PFSK-1 (cell line): ENCODE data around the gene KLHL8.

Experiments
- FOXP2 ChIP-seq: optimal IDR thresholded peaks from 2 replicates; pipeline ENCODE3; 2011; ENCODE audit warnings: borderline replicate concordance, control low read depth, inconsistent platforms; ENCODE audit not compliant: insufficient read depth; ENCODE audit errors: extremely low read length, extremely low read depth
- POLR2AphosphoS5 ChIP-seq: IDR thresholded peaks from 2 replicates; pipeline ENCODE4 v1.6.1; 2012; ENCODE audit warnings: low read depth, mild to moderate bottlenecking, control low read depth, low read length, moderate library complexity
- SIN3A ChIP-seq: IDR thresholded peaks from 2 replicates; pipeline ENCODE4 v1.6.1; 2012; ENCODE audit warnings: mild to moderate bottlenecking, low read length, moderate library complexity, borderline replicate concordance; ENCODE audit not compliant: insufficient read depth
- TAF1 ChIP-seq: IDR thresholded peaks from 2 replicates; pipeline ENCODE4 v1.6.1; 2012; ENCODE audit warnings: low read length, control low read depth, borderline replicate concordance; ENCODE audit not compliant: insufficient read depth
- TF ChIP-seq, protein P1 (sequence below), 2 experiments: IDR thresholded peaks; 2 replicates each; pipeline versions ENCODE4 v1.6.1 to v1.8.0; 2011 to 2012; ENCODE audit warnings: low read depth in 2 of 2, low read length in 2 of 2, control low read depth in 1 of 2, inconsistent platforms in 1 of 2, mild to moderate bottlenecking in 1 of 2, moderate library complexity in 1 of 2; ENCODE audit not compliant: insufficient read depth in 1 of 2

GRCh38 chr4:87144356-87144755 lies 76.1 kb downstream of the KLHL8 start:
- TF ChIP-seq POLR2AphosphoS5 (no peak), TAF1 (no peak), SIN3A (no peak), FOXP2 (no peak)
- TF ChIP-seq, protein P1, sequence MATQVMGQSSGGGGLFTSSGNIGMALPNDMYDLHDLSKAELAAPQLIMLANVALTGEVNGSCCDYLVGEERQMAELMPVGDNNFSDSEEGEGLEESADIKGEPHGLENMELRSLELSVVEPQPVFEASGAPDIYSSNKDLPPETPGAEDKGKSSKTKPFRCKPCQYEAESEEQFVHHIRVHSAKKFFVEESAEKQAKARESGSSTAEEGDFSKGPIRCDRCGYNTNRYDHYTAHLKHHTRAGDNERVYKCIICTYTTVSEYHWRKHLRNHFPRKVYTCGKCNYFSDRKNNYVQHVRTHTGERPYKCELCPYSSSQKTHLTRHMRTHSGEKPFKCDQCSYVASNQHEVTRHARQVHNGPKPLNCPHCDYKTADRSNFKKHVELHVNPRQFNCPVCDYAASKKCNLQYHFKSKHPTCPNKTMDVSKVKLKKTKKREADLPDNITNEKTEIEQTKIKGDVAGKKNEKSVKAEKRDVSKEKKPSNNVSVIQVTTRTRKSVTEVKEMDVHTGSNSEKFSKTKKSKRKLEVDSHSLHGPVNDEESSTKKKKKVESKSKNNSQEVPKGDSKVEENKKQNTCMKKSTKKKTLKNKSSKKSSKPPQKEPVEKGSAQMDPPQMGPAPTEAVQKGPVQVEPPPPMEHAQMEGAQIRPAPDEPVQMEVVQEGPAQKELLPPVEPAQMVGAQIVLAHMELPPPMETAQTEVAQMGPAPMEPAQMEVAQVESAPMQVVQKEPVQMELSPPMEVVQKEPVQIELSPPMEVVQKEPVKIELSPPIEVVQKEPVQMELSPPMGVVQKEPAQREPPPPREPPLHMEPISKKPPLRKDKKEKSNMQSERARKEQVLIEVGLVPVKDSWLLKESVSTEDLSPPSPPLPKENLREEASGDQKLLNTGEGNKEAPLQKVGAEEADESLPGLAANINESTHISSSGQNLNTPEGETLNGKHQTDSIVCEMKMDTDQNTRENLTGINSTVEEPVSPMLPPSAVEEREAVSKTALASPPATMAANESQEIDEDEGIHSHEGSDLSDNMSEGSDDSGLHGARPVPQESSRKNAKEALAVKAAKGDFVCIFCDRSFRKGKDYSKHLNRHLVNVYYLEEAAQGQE (IDR thresholded peaks at IDR 0.05; ENCODE audit: insufficient read depth in 1 of 2, low read depth in 2 of 2, low read length in 2 of 2) = no peak
